ENCODE data around the gene PLEKHB1. TPM values are rescaled to one million over a fixed set of nuclear protein-coding genes. Genes with fewer than 3 reads are reported as not detected.

The PLEKHB1 gene
- total and polyA plus RNA-seq, 12 donors: 1.3 to 11.2 (median 2.6) TPM

- Histone ChIP-seq H3K9me3 (replicated peaks in 1 of 3) (no peaks in the 10 kb centered on the region), H3K27ac (no peak overlapping the region), H3K4me3 (no peak overlapping the region), H3K4me1 (replicated peaks in 1 of 2) (peaks cover 0 to 9% of the 10 kb centered on the region in 2 donors), H3K36me3 (replicated peaks in 1 of 2) (no peaks in the 10 kb centered on the region), H3K27me3 (no peaks in the 10 kb centered on the region)
- DNase-seq: no peak
- intact Hi-C loops (cut with DNase I): loop anchor here in 1 of 2 donors (10.0 kb wide), 1 partner anchor 307 kb away; no protein-coding TSS in a partner anchor
- 88 to 93% (median 92%) methylated on average over 3 to 9 of the region's 9 CpGs for WGBS, 4 donors
- TF ChIP-seq CTCF (IDR thresholded peaks at IDR 0.05): no peak
- no peak for TF ChIP-seq POLR2A (IDR thresholded peaks at IDR 0.05)
Measured at GRCh38 chr11:73651661-73652045, 5.3 kb downstream of the PLEKHB1 start.

- no peaks in the 10 kb centered on the region for H3K36me3 ChIP-seq (replicated peaks in 1 of 2)
- no peak overlapping the region for H3K27ac ChIP-seq
- intact Hi-C loops (cut with DNase I): loop anchor here in 1 of 2 donors (10.0 kb wide), 1 partner anchor 307 kb away; no protein-coding TSS in a partner anchor
- DNase-seq: no peak
- no peak overlapping the region for H3K4me3 ChIP-seq
- no peaks in the 10 kb centered on the region for H3K27me3 ChIP-seq
- H3K9me3 ChIP-seq (replicated peaks in 1 of 3): no peaks in the 10 kb centered on the region
- H3K4me1 ChIP-seq (replicated peaks in 1 of 2): peaks cover 0 to 7% of the 10 kb centered on the region in 2 donors
- TF ChIP-seq CTCF (IDR thresholded peaks at IDR 0.05) (no peak), POLR2A (IDR thresholded peaks at IDR 0.05) (no peak)
- 60 to 78% (median 73%) methylated on average over 3 to 8 of the region's 8 CpGs for WGBS, 4 donors
Measured at GRCh38 chr11:73652046-73652730, 5.8 kb downstream of the PLEKHB1 start.

- H3K9me3 ChIP-seq (replicated peaks in 1 of 3): no peaks in the 10 kb centered on the region
- H3K27ac ChIP-seq: no peak overlapping the region
- no peaks in the 10 kb centered on the region for H3K4me1 ChIP-seq (replicated peaks in 1 of 2)
- H3K27me3 ChIP-seq: no peaks in the 10 kb centered on the region
- no peak overlapping the region for H3K4me3 ChIP-seq
- intact Hi-C loops (cut with DNase I): loop anchor here in 1 of 2 donors (10.0 kb wide), 1 partner anchor 308 kb away; no protein-coding TSS in a partner anchor
- H3K36me3 ChIP-seq (replicated peaks in 1 of 2): no peaks in the 10 kb centered on the region
- no peak for TF ChIP-seq POLR2A (IDR thresholded peaks at IDR 0.05)
- no peak for TF ChIP-seq CTCF (IDR thresholded peaks at IDR 0.05)
- no peak for DNase-seq
- WGBS, 4 donors: 85 to 93% (median 89%) methylated on average over 4 to 6 of the region's 6 CpGs
Measured at GRCh38 chr11:73652856-73653559, 6.6 kb downstream of the PLEKHB1 start.

GRCh38 chr11:73653996-73654395 is 7.6 kb downstream of the PLEKHB1 start:
- no peak for DNase-seq
- H3K4me1 ChIP-seq (replicated peaks in 1 of 2): no peaks in the 10 kb centered on the region
- no peaks in the 10 kb centered on the region for H3K36me3 ChIP-seq (replicated peaks in 1 of 2)
- intact Hi-C loops (cut with DNase I): loop anchor here in 1 of 2 donors (10.0 kb wide), 1 partner anchor 309 kb away; no protein-coding TSS in a partner anchor
- no peak overlapping the region for H3K27ac ChIP-seq
- no peaks in the 10 kb centered on the region for H3K27me3 ChIP-seq
- no peaks in the 10 kb centered on the region for H3K9me3 ChIP-seq (replicated peaks in 1 of 3)
- 90 to 97% (median 94%) methylated on average over 5 of the region's 5 CpGs for WGBS, 4 donors
- TF ChIP-seq CTCF (IDR thresholded peaks at IDR 0.05): no peak
- TF ChIP-seq POLR2A (IDR thresholded peaks at IDR 0.05): no peak
- H3K4me3 ChIP-seq: no peak overlapping the region

Data from adrenal gland (tissue), 12 donors.